A549 treated with Hydrocortisone at 1 μM for 4 hours (cell line): ENCODE measurements around the gene CCDC137. TPM values are rescaled to one million over a fixed set of nuclear protein-coding genes. Genes with fewer than 3 reads are reported as not detected.

Source experiments
- total RNA-seq: library from RNA; stranded (reverse); fragments of 200-300 nt; extraction: Qiagen RNA extraction; gene quantifications from 5 replicates; pipeline ENCODE4 v1.2.3, GENCODE V29; 2022

CCDC137 gene
- total RNA-seq, result 59.6 to 70.3 TPM (median 61.4 TPM) in 5 replicates

GRCh38 chr17:81666342-81667191 lies at the start of gene CCDC137, which contains the start of gene OXLD1:
TSS of gene CCDC137 (plus strand) at chr17:81666737. CDS start at chr17:81666767, 30 bp downstream.
TSS of gene OXLD1 (minus strand) at chr17:81666605. CDS start at chr17:81666577, 28 bp downstream.

GRCh38 chr17:81636505-81637288 lies 29.8 kb upstream of the CCDC137 start, which contains the start of the genes NPLOC4 and TSPAN10:
TSS of gene NPLOC4 (minus strand) at chr17:81637112. CDS start at chr17:81636930, 182 bp downstream.
TSS of gene TSPAN10 (plus strand) at chr17:81637196. CDS start at chr17:81642413, 5,217 bp downstream.

GRCh38 chr17:81656118-81656743 lies 10.3 kb upstream of the CCDC137 start, which contains the start of gene PDE6G:
TSS of gene PDE6G (minus strand) at chr17:81656542. CDS start at chr17:81653305, 3,237 bp downstream.

GRCh38 chr17:81683584-81684441 lies 17.3 kb downstream of the CCDC137 start, which contains the start of the genes ARL16 and HGS:
TSS of gene ARL16 (minus strand) at chr17:81683797. CDS start at chr17:81683753, 44 bp downstream.
TSS of gene HGS (plus strand) at chr17:81684011. CDS start at chr17:81684067, 56 bp downstream.

GRCh38 chr17:81702934-81703746 lies 36.6 kb downstream of the CCDC137 start, which contains the start of gene MRPL12:
TSS of gene MRPL12 (plus strand) at chr17:81703367. CDS start at chr17:81703502, 135 bp downstream.

GRCh38 chr17:81711814-81712467 lies 45.4 kb downstream of the CCDC137 start, which contains the start of gene SLC25A10:
TSS of gene SLC25A10 (plus strand) at chr17:81712284. CDS start at chr17:81712427, 143 bp downstream.

Other genes starting within 250 kb of the CCDC137 start
- 4,687 to 7,414 TPM (median 5,361 TPM) in 5 replicates for gene ACTG1, start 153.9 kb upstream of the CCDC137 start, total RNA-seq
- 1.0 to 1.5 TPM (median 1.1 TPM) in 5 replicates for gene FSCN2, start 138.4 kb upstream of the CCDC137 start, total RNA-seq
- gene FAAP100, start 114.4 kb upstream of the CCDC137 start, total RNA-seq, result 23.3 to 27.5 TPM (median 24.3 TPM) in 5 replicates
- 92.6 to 101 TPM (median 93.6 TPM) in 5 replicates for gene NPLOC4, start 29.6 kb upstream of the CCDC137 start, total RNA-seq
- 4.4 to 5.6 TPM (median 4.8 TPM) in 5 replicates for gene TSPAN10, start 29.5 kb upstream of the CCDC137 start, total RNA-seq
- gene PDE6G, start 10.2 kb upstream of the CCDC137 start, total RNA-seq, result 1.2 to 3.1 TPM (median 2.5 TPM) in 5 replicates
- gene OXLD1, start 132 bp upstream of the CCDC137 start, total RNA-seq, result 35.7 to 66.2 TPM (median 58.0 TPM) in 5 replicates
- gene ARL16, start 17.1 kb downstream of the CCDC137 start, total RNA-seq, result 46.1 to 52.5 TPM (median 49.2 TPM) in 5 replicates
- 146 to 202 TPM (median 189 TPM) in 5 replicates for gene HGS, start 17.3 kb downstream of the CCDC137 start, total RNA-seq
- gene MRPL12, start 36.6 kb downstream of the CCDC137 start, total RNA-seq, result 207 to 319 TPM (median 292 TPM) in 5 replicates
- 31.5 to 44.9 TPM (median 40.7 TPM) in 5 replicates for gene SLC25A10, start 45.5 kb downstream of the CCDC137 start, total RNA-seq
- gene GCGR, start 137.4 kb downstream of the CCDC137 start, total RNA-seq, result 0.08 to 0.47 TPM (median 0.30 TPM) in 5 replicates
- gene MCRIP1, start 166.6 kb downstream of the CCDC137 start, total RNA-seq, result 82.0 to 105 TPM (median 93.6 TPM) in 5 replicates
- 0.15 to 0.39 TPM (median 0.22 TPM) in 4 of 5 replicates, not detected in the other for gene PPP1R27, start 168.3 kb downstream of the CCDC137 start, total RNA-seq
- 666 to 810 TPM (median 679 TPM) in 5 replicates for gene P4HB, start 193.8 kb downstream of the CCDC137 start, total RNA-seq
- gene ARHGDIA, start 204.6 kb downstream of the CCDC137 start, total RNA-seq, result 561 to 665 TPM (median 634 TPM) in 5 replicates
- gene ALYREF, start 224.8 kb downstream of the CCDC137 start, total RNA-seq, result 171 to 247 TPM (median 233 TPM) in 5 replicates
- 179 to 295 TPM (median 289 TPM) in 5 replicates for gene ANAPC11, start 225.0 kb downstream of the CCDC137 start, total RNA-seq
- 0.36 to 0.59 TPM (median 0.53 TPM) in 5 replicates for gene NPB, start 235.5 kb downstream of the CCDC137 start, total RNA-seq
- gene PCYT2, start 244.7 kb downstream of the CCDC137 start, total RNA-seq, result 14.4 to 17.4 TPM (median 16.9 TPM) in 5 replicates